RCC 7860 (cell line): ENCODE data around the gene KISS1.

Experiments
- DNase-seq: peaks from one replicate; pipeline ENCODE4 v3.0.0-alpha.2; 2015; ENCODE audit warnings: low spot score
- FAIRE-seq: peaks from 2 replicates; lab custom pipeline; 2012; peaks lifted over from hg19 to GRCh38; lab: Jason Lieb, UNC

KISS1 gene

GRCh38 chr1:204142032-204142974 is 54.0 kb downstream of the KISS1 start:
- FAIRE-seq (no peak), DNase-seq (no peak)

DNA sequence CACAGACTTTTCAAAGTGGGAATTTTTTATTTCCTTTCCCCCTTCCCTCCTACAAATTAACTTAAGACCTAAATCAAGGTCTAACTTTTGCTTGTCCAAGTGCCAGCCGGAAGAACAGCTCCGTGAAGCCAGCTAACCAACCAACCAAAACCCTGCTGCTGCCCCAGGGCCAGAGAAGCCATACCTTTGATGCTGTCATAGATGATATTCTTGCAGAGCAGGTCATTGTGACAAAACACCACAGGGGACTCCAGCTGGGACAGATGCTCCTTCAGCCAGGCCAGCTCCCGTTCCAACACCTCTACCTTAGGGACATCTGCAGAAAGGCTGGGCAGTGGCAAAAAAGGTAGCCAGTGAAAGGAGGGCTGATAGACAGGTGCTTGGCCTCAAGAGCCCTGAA is 55.2 kb downstream of the KISS1 start:
- FAIRE-seq (no peak), DNase-seq (no peak)
